K562 (cell line): ENCODE measurements around the gene BHLHE40. TPM values are rescaled to one million over a fixed set of nuclear protein-coding genes. Genes with fewer than 3 reads are reported as not detected.
A peak's percentile ranks its signal among the peaks of the same experiment; 100 is the strongest.

Source experiments
- ATAC-seq: fragments of 200-7000 bp; cut with Tn5 transposase; 3 replicates; pipeline ENCODE4 v1.9.1; 2020; ENCODE audit warnings: moderate library complexity
- BruUV-seq: library from RNA; stranded (reverse); fragments of 400-500 nt; replicated peaks from 2 replicates; lab custom pipeline; 2021; lab: Mats Ljungman, UMichigan
- CTCF ChIA-PET: fragments of 300-600 bp; formaldehyde crosslinking; extraction: SDS; loops from one replicate; lab custom pipeline; 2021; ENCODE audit warnings: low intra/inter-chr PET ratio; lab: Yijun Ruan, JAX
- POLR2A ChIA-PET: fragments of 300-600, 350-650 bp; sonication (Branson Sonifier 250); formaldehyde crosslinking; extraction: SDS; loops from one replicate; lab custom pipeline; 2021; ENCODE audit warnings: antibody characterized with exemption, inconsistent platforms; lab: Yijun Ruan, JAX
- DNase-seq, 4 experiments: peaks; one replicate each; pipeline versions ENCODE4 v3.0.0 to v3.0.0-alpha.2; 2011 to 2018; ENCODE audit warnings: low spot score in 3 of 4, mixed read lengths in 3 of 4; ENCODE audit errors: extremely low read depth in 1 of 4
- FAIRE-seq: peaks from 2 replicates; lab custom pipeline; 2011; peaks lifted over from hg19 to GRCh38; lab: Jason Lieb, UNC
- H2AFZ ChIP-seq: 2 replicates; pipeline ENCODE4 v1.6.0; 2011; ENCODE audit warnings: low read depth, low read length, control low read depth, inconsistent platforms
- H3K27ac ChIP-seq: fragments of 200-600 bp; 3 replicates; pipeline ENCODE4 v1.8.0; 2011; ENCODE audit warnings: low read depth, mild to moderate bottlenecking, control low read depth, inconsistent platforms, low read length, moderate library complexity, mixed read lengths; ENCODE audit errors: extremely low read depth
- H3K27me3 ChIP-seq, 2 experiments: fragments of 300-600 bp in 1 of 2; 2 replicates in 1 of 2; 3 replicates in 1 of 2; pipeline versions ENCODE4 v1.6.0 to v1.8.0; 2011; ENCODE audit warnings: inconsistent platforms in 2 of 2, low read length in 2 of 2, mild to moderate bottlenecking in 1 of 2, mixed read lengths in 1 of 2, moderate library complexity in 1 of 2; ENCODE audit not compliant: control insufficient read depth in 2 of 2, insufficient read depth in 2 of 2
- H3K36me3 ChIP-seq: fragments of 300-600 bp; 3 replicates; pipeline ENCODE4 v1.8.0; 2011; ENCODE audit warnings: mild to moderate bottlenecking, low read length, inconsistent platforms; ENCODE audit not compliant: control insufficient read depth, insufficient read depth
- H3K4me1 ChIP-seq, 2 experiments: fragments of 200-600 bp in 1 of 2; replicated peaks in 1 of 2; 2 replicates in 1 of 2; 3 replicates in 1 of 2; pipeline versions ENCODE4 v1.5.1 to v1.8.0; 2011; ENCODE audit warnings: inconsistent platforms in 2 of 2, low read length in 2 of 2, mild to moderate bottlenecking in 1 of 2, mixed read lengths in 1 of 2, moderate library complexity in 1 of 2; ENCODE audit not compliant: control insufficient read depth in 2 of 2, insufficient read depth in 2 of 2
- H3K4me2 ChIP-seq: 2 replicates; pipeline ENCODE4 v1.6.1; 2011; ENCODE audit warnings: low read length, control low read depth, inconsistent platforms, mixed read lengths; ENCODE audit not compliant: insufficient read depth
- H3K4me3 ChIP-seq: fragments of 200-600 bp; sonication (generic), shearing (Covaris generic); 2 replicates; pipeline ENCODE4 v1.5.1; 2016; ENCODE audit warnings: control low read depth, inconsistent platforms
- H3K79me2 ChIP-seq: fragments of 200-600 bp; 3 replicates; pipeline ENCODE4 v1.8.0; 2011; ENCODE audit warnings: low read length, inconsistent platforms; ENCODE audit not compliant: control insufficient read depth, insufficient read depth
- H3K9ac ChIP-seq, 2 experiments: 2 replicates each; pipeline versions ENCODE4 v1.6.0 to v1.6.1; 2011; ENCODE audit warnings: low read depth in 2 of 2, low read length in 2 of 2, control low read depth in 1 of 2, inconsistent platforms in 1 of 2, mild to moderate bottlenecking in 1 of 2, mixed read lengths in 1 of 2; ENCODE audit not compliant: insufficient read depth in 1 of 2
- H3K9me1 ChIP-seq: one replicate; pipeline ENCODE4 v1.6.0; 2011; ENCODE audit warnings: inconsistent platforms, mild to moderate bottlenecking, low read length, moderate library complexity; ENCODE audit not compliant: control insufficient read depth, insufficient read depth
- H3K9me3 ChIP-seq: replicated peaks from 2 replicates; pipeline ENCODE4 v1.5.1; 2011; ENCODE audit warnings: low read depth, low read length, inconsistent platforms; ENCODE audit not compliant: control insufficient read depth, insufficient read depth
- H4K20me1 ChIP-seq: replicated peaks from 2 replicates; pipeline ENCODE4 v1.6.1; 2011; ENCODE audit warnings: low read length, inconsistent platforms, mixed read lengths; ENCODE audit not compliant: control insufficient read depth, insufficient read depth
- BMI1 ChIP-seq: fragments of 150-350 bp; IDR thresholded peaks from 2 replicates; pipeline ENCODE4 v1.6.1; 2014; ENCODE audit warnings: low read length
- C11orf30 ChIP-seq: fragments of 450-650 bp; IDR thresholded peaks from 2 replicates; pipeline ENCODE4 v1.6.1; 2016; ENCODE audit warnings: low read depth, mild to moderate bottlenecking
- E2F8 ChIP-seq: fragments of 450-650 bp; IDR thresholded peaks from 2 replicates; pipeline ENCODE4 v1.7.1; 2018; ENCODE audit warnings: mild to moderate bottlenecking, low read depth; ENCODE audit not compliant: partially characterized antibody
- ELF4 ChIP-seq: fragments of 450-650 bp; formaldehyde crosslinking; IDR thresholded peaks from 2 replicates; pipeline ENCODE4 v1.4.0; 2022; ENCODE audit warnings: missing genetic modification characterization
- IRF1 ChIP-seq: sonication (generic); formaldehyde crosslinking; IDR thresholded peaks from 2 replicates; pipeline ENCODE4 v1.8.0; 2022; ENCODE audit warnings: missing genetic modification reagents, mild to moderate bottlenecking, borderline replicate concordance
- NCOA2 ChIP-seq, 2 experiments: fragments of 450-650 bp; IDR thresholded peaks; 2 replicates each; pipeline ENCODE4 v1.6.1; 2018; ENCODE audit warnings: mild to moderate bottlenecking in 2 of 2, moderate library complexity in 1 of 2; ENCODE audit not compliant: partially characterized antibody in 2 of 2
- NR2C2 ChIP-seq, 2 experiments: fragments of 200-800 bp in 1 of 2; sonication (Bioruptor generic) in 1 of 2; sonication (generic) in 1 of 2; formaldehyde crosslinking in 1 of 2; IDR thresholded peaks; 2 replicates each; pipeline versions ENCODE4 v1.6.1 to v1.8.0; 2016 to 2022; ENCODE audit warnings: mild to moderate bottlenecking in 1 of 2, missing compliant biosample characterization in 1 of 2, missing genetic modification characterization in 1 of 2, missing genetic modification reagents in 1 of 2
- PHF21A ChIP-seq: fragments of 450-650 bp; IDR thresholded peaks from 2 replicates; pipeline ENCODE4 v1.6.1; 2017; ENCODE audit warnings: low read depth, borderline replicate concordance
- RAD21 ChIP-seq, 2 experiments: fragments of 250-450 bp in 1 of 2; fragments of 450-650 bp in 1 of 2; sonication (Bioruptor Pico) in 1 of 2; formaldehyde crosslinking in 1 of 2; IDR thresholded peaks in 1 of 2; conservative IDR thresholded peaks in 1 of 2; 2 replicates each; pipeline versions ENCODE4 v1.4.0 to v1.8.0; 2020 to 2022; ENCODE audit warnings: mild to moderate bottlenecking in 2 of 2, moderate library complexity in 1 of 2
- SAFB ChIP-seq: fragments of 200-400 bp; formaldehyde crosslinking; IDR thresholded peaks from 2 replicates; pipeline ENCODE4 v1.6.1; 2017; ENCODE audit warnings: low read depth, low read length, borderline replicate concordance
- SP1 ChIP-seq: sonication (generic); formaldehyde crosslinking; IDR thresholded peaks from 2 replicates; pipeline ENCODE4 v1.8.1; 2022; ENCODE audit warnings: mild to moderate bottlenecking, missing genetic modification reagents
- ZFP1 ChIP-seq: fragments of 450-650 bp; formaldehyde crosslinking; IDR thresholded peaks from 2 replicates; pipeline ENCODE4 v1.4.0; 2020; ENCODE audit warnings: mild to moderate bottlenecking, mixed read lengths
- ZNF316 ChIP-seq: fragments of 450-650 bp; IDR thresholded peaks from 2 replicates; pipeline ENCODE4 v1.6.1; 2016
- WGBS: fragments of 100-300 bp; shearing (Covaris generic); methylation state at CpG from one replicate; pipeline ENCODE4 v1.1.6; 2016; ENCODE audit warnings: low coverage, mixed read lengths; ENCODE audit not compliant: insufficient coverage; ENCODE audit errors: missing lambda C conversion rate; 5-methylcytosine and 5-hydroxymethylcytosine counted together
- in situ Hi-C: fragments of 300-500 bp; cut with MboI; formaldehyde crosslinking; loops from 4 replicates; pipeline ENCODE4 v1.15.0; 2018; ENCODE audit warnings: inconsistent platforms, mixed read lengths
- intact Hi-C: fragments of 100-400 bp; cut with micrococcal nuclease; formaldehyde crosslinking; loops from 2 replicates; pipeline ENCODE4 v1.14.2; 2022
- polyA plus RNA-seq, 8 experiments: library from polyadenylated mRNA; depleted of rRNA in 4 of 8; stranded (reverse) in 5 of 8; unstranded in 3 of 8; fragments of >200 nt; fragmentation: Nextera tagmentation in 2 of 8; fragmentation: Illumina TruSeq in 1 of 8; extraction: Ambion mirVana in 2 of 8; extraction: Trizol in 1 of 8; gene quantifications; 2 replicates each; pipeline versions ENCODE4 v1.2.1 to v1.2.3, GENCODE V29; 2011 to 2014; ENCODE audit warnings: inconsistent platforms in 1 of 8, missing spikeins in 1 of 8
- total RNA-seq, 7 experiments: library from RNA; depleted of rRNA in 6 of 7; stranded (reverse); fragments of >200 nt in 6 of 7; fragmentation: Illumina TruSeq in 2 of 7; extraction: Trizol in 2 of 7; gene quantifications; 2 replicates each; pipeline versions ENCODE4 v1.2.1 to v1.2.3, GENCODE V29; 2011 to 2021; ENCODE audit warnings: low replicate concordance in 1 of 7

The BHLHE40 gene
- total and polyA plus RNA-seq, 9 of the 15 experiments (the other 6 are each of a cell fraction or from before 2014, with no cell fraction given): 12.0 to 83.9 (median 31.4) TPM

GRCh38 chr3:4936982-4937614, 42.1 kb upstream of the BHLHE40 start:
- Histone ChIP-seq H3K79me2 (no peaks in the 10 kb centered on the region), H3K9ac (peak overlapping the region in 1 of 2 experiments; percentile 46; a peak in 1 of 4 replicates), H3K4me3 (no peak overlapping the region), H3K9me3 (no peaks in the 10 kb centered on the region), H2AFZ (peak overlapping the region; percentile 81), H3K27me3 (no peaks in the 10 kb centered on the region), H3K27ac (no peak overlapping the region), H3K4me2 (peak overlapping the region; percentile 28; the same call in 1 of the 2 replicates), H3K4me1 (peaks cover 0 to 4% of the 10 kb centered on the region in 2 experiments; a peak in 2 of 5 replicates), H3K36me3 (no peaks in the 10 kb centered on the region), H3K9me1 (no peaks in the 10 kb centered on the region), H4K20me1 (no peaks in the 10 kb centered on the region)
- ATAC-seq (peak; percentile 82), DNase-seq (no peak), FAIRE-seq (no peak)
- intact Hi-C loops: no loop called here
- ChIA-PET POLR2A (no interaction called here), CTCF (no interaction called here)
- in situ Hi-C loops: no loop called here
- BruUV-seq: no TSS peak
- WGBS: 50% methylated on average over 6 of the region's 6 CpGs
- TF ChIP-seq IRF1 (CRISPR knock-in tag) (no peak), ZNF316 (peak; percentile 84), RAD21 (CRISPR knock-in tag; conservative IDR thresholded peaks at IDR 0.05 in 1 of 2, IDR thresholded peaks at IDR 0.05 in 1 of 2) (no peak; a peak in 1 of 4 replicates), NR2C2 (CRISPR knock-in tag; IDR thresholded peaks at IDR 0.05) (no peak), NR2C2 (tag; IDR thresholded peaks at IDR 0.05) (no peak), SAFB (no peak), E2F8 (no peak), ELF4 (no peak), SP1 (CRISPR knock-in tag) (no peak), BMI1 (no peak), ZFP1 (CRISPR knock-in tag) (no peak), NCOA2 (IDR thresholded peaks at IDR 0.05; ENCODE audit: partially characterized antibody in 2 of 2) (no peak), PHF21A (no peak), C11orf30 (peak; percentile 71)
